HUES48 (cell line): ENCODE results near the gene EPB41L1.
A peak's percentile ranks its signal among the peaks of the same experiment; 100 is the strongest.

Experiments
- H3K27ac ChIP-seq: one replicate; pipeline ENCODE4 v1.7.0; 2013; ENCODE audit warnings: low read depth, low read length, inconsistent platforms
- H3K27me3 ChIP-seq: 2 replicates; pipeline ENCODE4 v1.6.1; 2013; ENCODE audit warnings: mild to moderate bottlenecking, low read length; ENCODE audit not compliant: control insufficient read depth, insufficient read depth
- H3K36me3 ChIP-seq: 2 replicates; pipeline ENCODE4 v1.6.1; 2013; ENCODE audit warnings: low read length; ENCODE audit not compliant: control insufficient read depth, insufficient read depth
- H3K4me1 ChIP-seq: 2 replicates; pipeline ENCODE4 v1.6.1; 2013; ENCODE audit warnings: mild to moderate bottlenecking, low read length; ENCODE audit not compliant: control insufficient read depth, insufficient read depth
- H3K4me3 ChIP-seq: 2 replicates; pipeline ENCODE4 v1.5.1; 2013; ENCODE audit warnings: mild to moderate bottlenecking, low read depth, low read length
- H3K9ac ChIP-seq: 2 replicates; pipeline ENCODE4 v1.6.1; 2013; ENCODE audit warnings: mild to moderate bottlenecking, low read depth, low read length, moderate library complexity
- H3K9me3 ChIP-seq: 2 replicates; pipeline ENCODE4 v1.6.1; 2013; ENCODE audit warnings: low read length; ENCODE audit not compliant: control insufficient read depth, insufficient read depth

Gene EPB41L1

GRCh38 chr20:36261389-36262105 is 107.0 kb downstream of the EPB41L1 start:
- no peaks in the 10 kb centered on the region for H3K9me3 ChIP-seq
- no peaks in the 10 kb centered on the region for H3K27me3 ChIP-seq
- no peak overlapping the region for H3K27ac ChIP-seq
- peaks cover 7% of the 10 kb centered on the region; the same call in 1 of the 2 replicates for H3K36me3 ChIP-seq
- H3K4me3 ChIP-seq = no peak overlapping the region
- peaks cover 10% of the 10 kb centered on the region for H3K4me1 ChIP-seq
- H3K9ac ChIP-seq = no peak overlapping the region

- H3K9me3 ChIP-seq = no peaks in the 10 kb centered on the region
- no peak overlapping the region for H3K4me3 ChIP-seq
- no peaks in the 10 kb centered on the region for H3K27me3 ChIP-seq
- H3K9ac ChIP-seq = no peak overlapping the region
- no peaks in the 10 kb centered on the region for H3K36me3 ChIP-seq
- H3K27ac ChIP-seq = no peak overlapping the region
- H3K4me1 ChIP-seq = peaks cover 10% of the 10 kb centered on the region
These were observed 107.9 kb downstream of the EPB41L1 start for GRCh38 chr20:36262440-36262839.

- no peaks in the 10 kb centered on the region for H3K36me3 ChIP-seq
These were observed 110.1 kb downstream of the EPB41L1 start for GRCh38 chr20:36264426-36265246.

GRCh38 chr20:36266189-36266588 is 111.6 kb downstream of the EPB41L1 start:
- Histone ChIP-seq H3K9me3 (no peaks in the 10 kb centered on the region), H3K27me3 (no peaks in the 10 kb centered on the region), H3K36me3 (no peaks in the 10 kb centered on the region), H3K9ac (no peak overlapping the region), H3K27ac (no peak overlapping the region), H3K4me1 (0 out of 2 replicates have a peak, but pooled peaks cover 4% of the 10 kb centered on the region), H3K4me3 (no peak overlapping the region)

More at GRCh38 chr20:36264426-36265246, 110.1 kb downstream of the EPB41L1 start:
- H3K27me3 ChIP-seq = no peaks in the 10 kb centered on the region
- 0 out of 2 replicates have a peak, but pooled peaks cover 5% of the 10 kb centered on the region for H3K4me1 ChIP-seq
- no peaks in the 10 kb centered on the region for H3K9me3 ChIP-seq
- H3K4me3 ChIP-seq = no peak overlapping the region
- H3K27ac ChIP-seq = no peak overlapping the region
- no peak overlapping the region for H3K9ac ChIP-seq

GRCh38 chr20:36267605-36268381 is 113.3 kb downstream of the EPB41L1 start:
- Histone ChIP-seq H3K36me3 (no peaks in the 10 kb centered on the region), H3K4me1 (0 out of 2 replicates have a peak, but pooled peaks cover 4% of the 10 kb centered on the region), H3K9ac (no peak overlapping the region), H3K27ac (no peak overlapping the region), H3K4me3 (no peak overlapping the region), H3K9me3 (no peaks in the 10 kb centered on the region), H3K27me3 (no peaks in the 10 kb centered on the region)

- Histone ChIP-seq H3K9ac (no peak overlapping the region), H3K36me3 (no peaks in the 10 kb centered on the region), H3K9me3 (no peaks in the 10 kb centered on the region), H3K27me3 (no peaks in the 10 kb centered on the region), H3K27ac (peak overlapping the region; percentile 12), H3K4me3 (no peak overlapping the region), H3K4me1 (0 out of 2 replicates have a peak, but pooled peaks cover 4% of the 10 kb centered on the region)
These were observed 114.2 kb downstream of the EPB41L1 start for GRCh38 chr20:36268440-36269342.

- Histone ChIP-seq H3K27ac (no peak overlapping the region), H3K27me3 (no peaks in the 10 kb centered on the region), H3K9ac (no peak overlapping the region), H3K9me3 (no peaks in the 10 kb centered on the region), H3K4me3 (no peak overlapping the region), H3K36me3 (no peaks in the 10 kb centered on the region), H3K4me1 (0 out of 2 replicates have a peak, but pooled peaks cover 4% of the 10 kb centered on the region)
These were observed 115.0 kb downstream of the EPB41L1 start for GRCh38 chr20:36269507-36269906.

- Histone ChIP-seq H3K4me3 (no peak overlapping the region), H3K9me3 (no peaks in the 10 kb centered on the region), H3K9ac (no peak overlapping the region), H3K27ac (no peak overlapping the region), H3K27me3 (no peaks in the 10 kb centered on the region), H3K4me1 (0 out of 2 replicates have a peak, but pooled peaks cover 4% of the 10 kb centered on the region), H3K36me3 (no peaks in the 10 kb centered on the region)
These were observed 116.5 kb downstream of the EPB41L1 start for GRCh38 chr20:36270744-36271638.

- H3K9me3 ChIP-seq = no peaks in the 10 kb centered on the region
- 0 out of 2 replicates have a peak, but pooled peaks cover 4% of the 10 kb centered on the region for H3K4me1 ChIP-seq
- H3K27me3 ChIP-seq = no peaks in the 10 kb centered on the region
- H3K4me3 ChIP-seq = no peak overlapping the region
- no peaks in the 10 kb centered on the region for H3K36me3 ChIP-seq
- H3K27ac ChIP-seq = no peak overlapping the region
- no peak overlapping the region for H3K9ac ChIP-seq
These were observed 117.4 kb downstream of the EPB41L1 start for GRCh38 chr20:36271639-36272546.
